WTC11 (cell line): Measurements from ENCODE around the gene DCUN1D2. TPM values are rescaled to one million over a fixed set of nuclear protein-coding genes. Genes with fewer than 3 reads are reported as not detected.

ENCODE experiments used
- ATAC-seq: fragments of 200-7000 bp; cut with Tn5 transposase; 2 replicates; pipeline ENCODE4 v1.10.0; 2021; ENCODE audit warnings: mild to moderate bottlenecking, moderate library complexity
- CTCF ChIA-PET: fragments of 300-600 bp; sonication (Branson Sonifier 250); formaldehyde crosslinking; loops from one replicate; lab custom pipeline; 2021; ENCODE audit warnings: antibody characterized with exemption; lab: Charles Lee
- POLR2A ChIA-PET: fragments of 350-600 bp; sonication (Branson Sonifier 250); formaldehyde crosslinking; loops from one replicate; lab custom pipeline; 2021; ENCODE audit warnings: antibody characterized with exemption; lab: Charles Lee
- DNase-seq: peaks from one replicate; pipeline ENCODE4 v3.0.0; 2021; ENCODE audit warnings: low spot score
- H3K27ac Mint-ChIP-seq: 2 replicates; pipeline ENCODE4 v1.8.0; 2021; ENCODE audit warnings: mixed read lengths
- H3K27me3 Mint-ChIP-seq: 2 replicates; pipeline ENCODE4 v1.8.0; 2021; ENCODE audit warnings: low read depth, mild to moderate bottlenecking, moderate library complexity, mixed read lengths
- H3K36me3 Mint-ChIP-seq: 2 replicates; pipeline ENCODE4 v1.8.0; 2021; ENCODE audit warnings: mixed read lengths
- H3K4me1 Mint-ChIP-seq: 2 replicates; pipeline ENCODE4 v1.8.0; 2022; ENCODE audit warnings: mixed read lengths
- H3K4me3 Mint-ChIP-seq: 2 replicates; pipeline ENCODE4 v1.8.0; 2021; ENCODE audit warnings: mild to moderate bottlenecking, moderate library complexity, mixed read lengths
- H3K9me3 Mint-ChIP-seq: 2 replicates; pipeline ENCODE4 v1.8.0; 2021; ENCODE audit warnings: mixed read lengths
- AR ChIP-seq: fragments of 250-450 bp; sonication (Bioruptor Pico); IDR thresholded peaks from 2 replicates; pipeline ENCODE4 v1.9.0; 2021; ENCODE audit warnings: mild to moderate bottlenecking
- CREB1 ChIP-seq: sonication (generic); formaldehyde crosslinking; IDR thresholded peaks from 2 replicates; pipeline ENCODE4 v1.8.0; 2023; ENCODE audit warnings: mild to moderate bottlenecking, missing genetic modification reagents
- E2F4 ChIP-seq: sonication (generic); formaldehyde crosslinking; IDR thresholded peaks from 2 replicates; pipeline ENCODE4 v1.8.1; 2022; ENCODE audit warnings: low read depth, mild to moderate bottlenecking, moderate library complexity, missing genetic modification reagents, borderline replicate concordance
- ESRRA ChIP-seq: sonication (generic); formaldehyde crosslinking; IDR thresholded peaks from 2 replicates; pipeline ENCODE4 v1.8.1; 2022; ENCODE audit warnings: mild to moderate bottlenecking, missing genetic modification reagents, borderline replicate concordance
- FOXK1 ChIP-seq: sonication (generic); formaldehyde crosslinking; IDR thresholded peaks from 2 replicates; pipeline ENCODE4 v1.8.0; 2022; ENCODE audit warnings: mild to moderate bottlenecking, moderate library complexity, missing genetic modification reagents
- MXD4 ChIP-seq: fragments of 250-450 bp; sonication (Bioruptor Pico); IDR thresholded peaks from 2 replicates; pipeline ENCODE4 v1.8.0; 2021; ENCODE audit warnings: mild to moderate bottlenecking, moderate library complexity, borderline replicate concordance
- NR2C2 ChIP-seq: sonication (generic); formaldehyde crosslinking; IDR thresholded peaks from 2 replicates; pipeline ENCODE4 v1.8.0; 2022; ENCODE audit warnings: mild to moderate bottlenecking, missing genetic modification reagents
- NR3C1 ChIP-seq: sonication (generic); formaldehyde crosslinking; conservative IDR thresholded peaks from 2 replicates; pipeline ENCODE4 v1.8.1; 2023; ENCODE audit warnings: low read depth, mild to moderate bottlenecking, missing genetic modification reagents
- OVOL2 ChIP-seq: fragments of 250-450 bp; sonication (Bioruptor Pico); IDR thresholded peaks from 2 replicates; pipeline ENCODE4 v1.9.0; 2021; ENCODE audit warnings: mild to moderate bottlenecking, borderline replicate concordance
- SP1 ChIP-seq: sonication (generic); formaldehyde crosslinking; conservative IDR thresholded peaks from 2 replicates; pipeline ENCODE4 v1.8.1; 2022; ENCODE audit warnings: missing genetic modification reagents
- ZNF121 ChIP-seq: sonication (generic); formaldehyde crosslinking; IDR thresholded peaks from 2 replicates; pipeline ENCODE4 v1.8.0; 2023; ENCODE audit warnings: missing genetic modification reagents
- ZNF423 ChIP-seq: fragments of 250-450 bp; sonication (Bioruptor Pico); IDR thresholded peaks from 2 replicates; pipeline ENCODE4 v2.1.2; 2022; ENCODE audit warnings: mild to moderate bottlenecking, moderate library complexity
- total RNA-seq: library from RNA; stranded (reverse); gene quantifications from 3 replicates; pipeline ENCODE4 v1.2.3, GENCODE V29; 2021
- TF ChIP-seq, protein P1 (sequence below): sonication (generic); formaldehyde crosslinking; conservative IDR thresholded peaks from 2 replicates; pipeline ENCODE4 v1.8.1; 2022; ENCODE audit warnings: mild to moderate bottlenecking, missing genetic modification reagents
- TF ChIP-seq, protein P2 (sequence below): sonication (generic); formaldehyde crosslinking; IDR thresholded peaks from 2 replicates; pipeline ENCODE4 v1.8.1; 2023; ENCODE audit warnings: mild to moderate bottlenecking, missing genetic modification reagents, borderline replicate concordance
- TF ChIP-seq, protein P3 (sequence below): sonication (generic); formaldehyde crosslinking; IDR thresholded peaks from 2 replicates; pipeline ENCODE4 v1.8.1; 2022; ENCODE audit warnings: mild to moderate bottlenecking, moderate library complexity, missing genetic modification reagents
- TF ChIP-seq, protein P4 (sequence below): sonication (generic); formaldehyde crosslinking; conservative IDR thresholded peaks from 2 replicates; pipeline ENCODE4 v1.8.1; 2023; ENCODE audit warnings: mild to moderate bottlenecking, low read depth, missing genetic modification reagents, moderate library complexity

The DCUN1D2 gene
- total RNA-seq, 1 experiment from 2014 or later, result 42.5 TPM

DNA sequence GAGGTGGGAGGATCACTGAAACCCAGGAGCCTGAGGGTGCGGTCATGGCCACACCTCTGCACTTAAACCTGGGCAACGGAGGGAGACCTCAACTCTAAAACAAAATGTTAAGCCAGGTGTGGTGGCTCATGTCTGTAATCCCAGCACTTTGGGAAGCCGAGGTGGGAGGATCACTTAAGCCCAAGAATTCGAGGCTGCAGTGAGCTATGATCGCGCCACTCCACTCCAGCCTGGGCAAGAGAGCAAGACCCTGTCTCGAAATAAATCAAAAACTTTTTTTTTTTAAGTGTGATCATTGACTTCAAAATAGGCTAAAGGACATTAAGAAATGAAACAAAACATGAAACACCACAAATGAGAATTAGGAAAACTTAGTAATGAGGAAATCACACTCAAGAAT is 20.9 kb downstream of the DCUN1D2 start:
- Mint-ChIP-seq H3K4me1 (peaks cover 18% of the 10 kb centered on the region), H3K27ac (peak overlapping the region; percentile 94), H3K9me3 (no peaks in the 10 kb centered on the region), H3K4me3 (no peak overlapping the region), H3K36me3 (peaks cover 51% of the 10 kb centered on the region), H3K27me3 (no peaks in the 10 kb centered on the region)
- ChIA-PET CTCF (interaction anchor here (1.0 to 1.3 kb wide), 2 partner anchors 18 to 20 kb away, joined by 3 to 9 read pairs; no protein-coding TSS in a partner anchor), POLR2A (interaction anchor here (0.6 kb wide), 1 partner anchor 16 kb away, joined by 3 read pairs; no protein-coding TSS in a partner anchor)
- TF ChIP-seq ZNF121 (CRISPR knock-in tag), result peak; percentile 93
- TF ChIP-seq, protein P1, sequence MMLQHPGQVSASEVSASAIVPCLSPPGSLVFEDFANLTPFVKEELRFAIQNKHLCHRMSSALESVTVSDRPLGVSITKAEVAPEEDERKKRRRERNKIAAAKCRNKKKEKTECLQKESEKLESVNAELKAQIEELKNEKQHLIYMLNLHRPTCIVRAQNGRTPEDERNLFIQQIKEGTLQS (CRISPR knock-in tag), result no peak
- TF ChIP-seq, protein P2, sequence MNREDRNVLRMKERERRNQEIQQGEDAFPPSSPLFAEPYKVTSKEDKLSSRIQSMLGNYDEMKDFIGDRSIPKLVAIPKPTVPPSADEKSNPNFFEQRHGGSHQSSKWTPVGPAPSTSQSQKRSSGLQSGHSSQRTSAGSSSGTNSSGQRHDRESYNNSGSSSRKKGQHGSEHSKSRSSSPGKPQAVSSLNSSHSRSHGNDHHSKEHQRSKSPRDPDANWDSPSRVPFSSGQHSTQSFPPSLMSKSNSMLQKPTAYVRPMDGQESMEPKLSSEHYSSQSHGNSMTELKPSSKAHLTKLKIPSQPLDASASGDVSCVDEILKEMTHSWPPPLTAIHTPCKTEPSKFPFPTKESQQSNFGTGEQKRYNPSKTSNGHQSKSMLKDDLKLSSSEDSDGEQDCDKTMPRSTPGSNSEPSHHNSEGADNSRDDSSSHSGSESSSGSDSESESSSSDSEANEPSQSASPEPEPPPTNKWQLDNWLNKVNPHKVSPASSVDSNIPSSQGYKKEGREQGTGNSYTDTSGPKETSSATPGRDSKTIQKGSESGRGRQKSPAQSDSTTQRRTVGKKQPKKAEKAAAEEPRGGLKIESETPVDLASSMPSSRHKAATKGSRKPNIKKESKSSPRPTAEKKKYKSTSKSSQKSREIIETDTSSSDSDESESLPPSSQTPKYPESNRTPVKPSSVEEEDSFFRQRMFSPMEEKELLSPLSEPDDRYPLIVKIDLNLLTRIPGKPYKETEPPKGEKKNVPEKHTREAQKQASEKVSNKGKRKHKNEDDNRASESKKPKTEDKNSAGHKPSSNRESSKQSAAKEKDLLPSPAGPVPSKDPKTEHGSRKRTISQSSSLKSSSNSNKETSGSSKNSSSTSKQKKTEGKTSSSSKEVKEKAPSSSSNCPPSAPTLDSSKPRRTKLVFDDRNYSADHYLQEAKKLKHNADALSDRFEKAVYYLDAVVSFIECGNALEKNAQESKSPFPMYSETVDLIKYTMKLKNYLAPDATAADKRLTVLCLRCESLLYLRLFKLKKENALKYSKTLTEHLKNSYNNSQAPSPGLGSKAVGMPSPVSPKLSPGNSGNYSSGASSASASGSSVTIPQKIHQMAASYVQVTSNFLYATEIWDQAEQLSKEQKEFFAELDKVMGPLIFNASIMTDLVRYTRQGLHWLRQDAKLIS (CRISPR knock-in tag), result no peak
- TF ChIP-seq NR2C2 (CRISPR knock-in tag), result no peak
- no peak for ATAC-seq
- no peak for DNase-seq

DNA sequence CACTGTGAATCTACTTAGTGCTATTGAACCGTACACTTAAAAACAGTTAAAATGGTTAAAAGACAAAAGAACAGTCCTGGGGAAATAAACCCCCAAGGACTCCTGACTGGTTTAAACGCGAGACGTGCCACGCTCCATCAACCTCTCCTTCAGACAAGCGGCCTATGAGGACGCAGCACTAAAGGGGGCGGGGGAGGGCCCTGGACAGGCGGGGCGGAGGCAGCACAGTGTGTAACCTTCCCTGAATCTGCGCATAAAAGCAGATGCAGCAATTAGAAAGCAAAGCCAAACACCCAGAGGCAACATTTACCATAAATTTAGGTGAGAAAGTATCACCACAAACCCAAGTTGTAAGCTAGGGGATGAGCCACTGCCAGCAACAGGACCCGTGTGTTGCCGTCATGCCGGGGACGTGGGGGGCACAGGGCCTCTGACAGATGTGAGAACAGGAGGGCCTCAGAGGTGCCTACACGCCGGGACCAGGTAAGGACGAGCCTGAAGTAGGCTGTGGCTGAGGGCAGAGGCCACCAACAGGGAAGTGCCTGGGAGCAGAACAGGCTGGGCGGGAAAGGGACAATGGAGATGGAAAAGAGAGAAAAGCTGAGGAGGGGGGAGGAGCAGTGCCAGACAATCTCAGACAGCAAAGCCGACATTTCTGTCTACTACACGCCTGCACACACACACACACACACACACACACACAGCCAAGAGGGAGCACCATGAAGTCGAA is 21.9 kb downstream of the DCUN1D2 start:
- Mint-ChIP-seq H3K9me3 (no peaks in the 10 kb centered on the region), H3K4me1 (peaks cover 18% of the 10 kb centered on the region), H3K4me3 (peak overlapping the region; percentile 14; the same call in 1 of the 2 replicates), H3K27me3 (no peaks in the 10 kb centered on the region), H3K27ac (peak overlapping the region; percentile 94), H3K36me3 (peaks cover 47% of the 10 kb centered on the region)
- TF ChIP-seq ESRRA (CRISPR knock-in tag) (no peak), ZNF121 (CRISPR knock-in tag) (0 out of 2 replicates have a peak, but pooled peaks have one; percentile 11)
- CTCF ChIA-PET, result interaction anchor here (1.0 to 1.3 kb wide), 2 partner anchors 17 to 21 kb away, joined by 3 to 9 read pairs; no protein-coding TSS in a partner anchor
- POLR2A ChIA-PET, result interaction anchor here (0.6 to 0.7 kb wide), 2 partner anchors 15 to 410 kb away, joined by 3 read pairs; no protein-coding TSS in a partner anchor
- peak; percentile 33 for DNase-seq
- ATAC-seq, result peak; percentile 87

GRCh38 chr13:113468029-113468428 is 22.5 kb downstream of the DCUN1D2 start:
- no peak for DNase-seq
- TF ChIP-seq NR3C1 (CRISPR knock-in tag), result no peak
- TF ChIP-seq OVOL2 (CRISPR knock-in tag), result no peak
- TF ChIP-seq, protein P3, sequence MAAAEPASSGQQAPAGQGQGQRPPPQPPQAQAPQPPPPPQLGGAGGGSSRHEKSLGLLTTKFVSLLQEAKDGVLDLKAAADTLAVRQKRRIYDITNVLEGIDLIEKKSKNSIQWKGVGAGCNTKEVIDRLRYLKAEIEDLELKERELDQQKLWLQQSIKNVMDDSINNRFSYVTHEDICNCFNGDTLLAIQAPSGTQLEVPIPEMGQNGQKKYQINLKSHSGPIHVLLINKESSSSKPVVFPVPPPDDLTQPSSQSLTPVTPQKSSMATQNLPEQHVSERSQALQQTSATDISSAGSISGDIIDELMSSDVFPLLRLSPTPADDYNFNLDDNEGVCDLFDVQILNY (CRISPR knock-in tag), result no peak
- TF ChIP-seq E2F4 (CRISPR knock-in tag), result no peak
- no peak for TF ChIP-seq MXD4 (CRISPR knock-in tag)
- TF ChIP-seq SP1 (CRISPR knock-in tag), result no peak
- no peak for TF ChIP-seq ZNF423 (CRISPR knock-in tag)
- no peak for TF ChIP-seq AR (CRISPR knock-in tag)
- TF ChIP-seq CREB1 (CRISPR knock-in tag), result no peak
- TF ChIP-seq FOXK1, result no peak
- TF ChIP-seq, protein P4, sequence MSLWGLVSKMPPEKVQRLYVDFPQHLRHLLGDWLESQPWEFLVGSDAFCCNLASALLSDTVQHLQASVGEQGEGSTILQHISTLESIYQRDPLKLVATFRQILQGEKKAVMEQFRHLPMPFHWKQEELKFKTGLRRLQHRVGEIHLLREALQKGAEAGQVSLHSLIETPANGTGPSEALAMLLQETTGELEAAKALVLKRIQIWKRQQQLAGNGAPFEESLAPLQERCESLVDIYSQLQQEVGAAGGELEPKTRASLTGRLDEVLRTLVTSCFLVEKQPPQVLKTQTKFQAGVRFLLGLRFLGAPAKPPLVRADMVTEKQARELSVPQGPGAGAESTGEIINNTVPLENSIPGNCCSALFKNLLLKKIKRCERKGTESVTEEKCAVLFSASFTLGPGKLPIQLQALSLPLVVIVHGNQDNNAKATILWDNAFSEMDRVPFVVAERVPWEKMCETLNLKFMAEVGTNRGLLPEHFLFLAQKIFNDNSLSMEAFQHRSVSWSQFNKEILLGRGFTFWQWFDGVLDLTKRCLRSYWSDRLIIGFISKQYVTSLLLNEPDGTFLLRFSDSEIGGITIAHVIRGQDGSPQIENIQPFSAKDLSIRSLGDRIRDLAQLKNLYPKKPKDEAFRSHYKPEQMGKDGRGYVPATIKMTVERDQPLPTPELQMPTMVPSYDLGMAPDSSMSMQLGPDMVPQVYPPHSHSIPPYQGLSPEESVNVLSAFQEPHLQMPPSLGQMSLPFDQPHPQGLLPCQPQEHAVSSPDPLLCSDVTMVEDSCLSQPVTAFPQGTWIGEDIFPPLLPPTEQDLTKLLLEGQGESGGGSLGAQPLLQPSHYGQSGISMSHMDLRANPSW (CRISPR knock-in tag), result no peak

More at GRCh38 chr13:113468029-113468428, 22.5 kb downstream of the DCUN1D2 start:
- Mint-ChIP-seq H3K4me1 (peaks cover 18% of the 10 kb centered on the region), H3K27me3 (no peaks in the 10 kb centered on the region), H3K36me3 (peaks cover 46% of the 10 kb centered on the region), H3K4me3 (no peak overlapping the region), H3K9me3 (no peaks in the 10 kb centered on the region), H3K27ac (peak overlapping the region; percentile 42; the same call in 1 of the 2 replicates)
- ChIA-PET POLR2A (no interaction called here), CTCF (no interaction called here)
- ATAC-seq, result no peak
